HCT116 (cell line): ENCODE data around the gene WIZ. TPM values are rescaled to one million over a fixed set of nuclear protein-coding genes. Genes with fewer than 3 reads are reported as not detected.

Experiments used
- ATAC-seq: fragments of 200-7000 bp; cut with Tn5 transposase; 2 replicates; pipeline ENCODE4 v1.9.1; 2020; ENCODE audit warnings: mild to moderate bottlenecking, moderate library complexity
- BruUV-seq: library from RNA; stranded (reverse); fragments of 400-500 nt; replicated peaks from 2 replicates; lab custom pipeline; 2021; lab: Mats Ljungman, UMichigan
- CTCF ChIA-PET: fragments of 300-600 bp; sonication (Branson Sonifier 250); formaldehyde crosslinking; loops from one replicate; lab custom pipeline; 2021; ENCODE audit warnings: antibody characterized with exemption; lab: Charles Lee
- POLR2A ChIA-PET: fragments of 300-600, 350-600 bp; sonication (Branson Sonifier 250); formaldehyde crosslinking; loops from one replicate; lab custom pipeline; 2021; ENCODE audit warnings: antibody characterized with exemption; lab: Charles Lee
- RAD21 ChIA-PET, 2 experiments: fragments of 300-600 bp; sonication (Branson Sonifier 250); formaldehyde crosslinking; loops; one replicate each; lab custom pipeline; 2023; ENCODE audit warnings: low total read pairs in 2 of 2; ENCODE audit not compliant: uncharacterized antibody in 2 of 2, unreplicated experiment in 2 of 2, low non-redundant PET in 1 of 2; lab: Charles Lee
- DNase-seq: peaks from one replicate; pipeline ENCODE4 v3.0.0-alpha.2; 2010; ENCODE audit warnings: low read depth, low spot score
- H2AFZ ChIP-seq: fragments of 200-600 bp; shearing (Covaris generic), sonication (generic); 2 replicates; pipeline ENCODE4 v1.6.1; 2017; ENCODE audit warnings: low read depth, mixed run types, mixed read lengths, antibody characterized with exemption, low read length; ENCODE audit not compliant: poor library complexity, severe bottlenecking
- H3K27ac ChIP-seq: 2 replicates; pipeline ENCODE4 v1.5.1; 2012; ENCODE audit warnings: low read depth, low read length
- H3K27me3 ChIP-seq: fragments of 200-600 bp; sonication (generic); 2 replicates; pipeline ENCODE4 v1.6.1; 2016; ENCODE audit warnings: mixed run types, low read length, mixed read lengths; ENCODE audit not compliant: insufficient read depth
- H3K36me3 ChIP-seq, 2 experiments: fragments of 200-500 bp in 1 of 2; fragments of 200-600 bp in 1 of 2; sonication (Bioruptor generic) in 1 of 2; sonication (generic) in 1 of 2; 2 replicates each; pipeline versions ENCODE4 v1.5.1 to v1.6.1; 2014 to 2016; ENCODE audit warnings: low read length in 2 of 2, inconsistent platforms in 1 of 2, mixed read lengths in 1 of 2, mixed run types in 1 of 2; ENCODE audit not compliant: insufficient read depth in 2 of 2, control insufficient read depth in 1 of 2
- H3K4me1 ChIP-seq, 2 experiments: fragments of 200-600 bp in 1 of 2; sonication (generic) in 1 of 2; 2 replicates each; pipeline versions ENCODE4 v1.5.1 to v1.6.1; 2012 to 2017; ENCODE audit warnings: low read length in 2 of 2, inconsistent platforms in 1 of 2, mild to moderate bottlenecking in 1 of 2, mixed read lengths in 1 of 2, mixed run types in 1 of 2, moderate library complexity in 1 of 2; ENCODE audit not compliant: insufficient read depth in 2 of 2, control insufficient read depth in 1 of 2
- H3K4me2 ChIP-seq: fragments of 200-600 bp; sonication (generic); 2 replicates; pipeline ENCODE4 v1.6.1; 2017; ENCODE audit warnings: mixed run types, low read length, mixed read lengths
- H3K4me3 ChIP-seq, 2 experiments: fragments of 200-600 bp in 1 of 2; sonication (generic) in 1 of 2; replicated peaks in 1 of 2; 2 replicates each; pipeline ENCODE4 v1.5.1; 2011 to 2016; ENCODE audit warnings: low read length in 2 of 2, control low read depth in 1 of 2, low read depth in 1 of 2, mild to moderate bottlenecking in 1 of 2, mixed read lengths in 1 of 2, mixed run types in 1 of 2
- H3K79me2 ChIP-seq: fragments of 200-600 bp; sonication (generic); 2 replicates; pipeline ENCODE4 v1.6.1; 2017; ENCODE audit warnings: mild to moderate bottlenecking, mixed run types, low read length, moderate library complexity, mixed read lengths; ENCODE audit not compliant: insufficient read depth
- H3K9ac ChIP-seq: fragments of 200-600 bp; sonication (generic); 2 replicates; pipeline ENCODE4 v1.6.1; 2016; ENCODE audit warnings: low read length, mixed read lengths
- H3K9me2 ChIP-seq: fragments of 200-600 bp; sonication (generic), shearing (Covaris generic); 2 replicates; pipeline ENCODE4 v1.6.1; 2017; ENCODE audit warnings: mixed run types, mild to moderate bottlenecking, moderate library complexity; ENCODE audit not compliant: insufficient read depth
- H3K9me3 ChIP-seq, 2 experiments: fragments of 200-500 bp in 1 of 2; fragments of 200-600 bp in 1 of 2; sonication (Bioruptor generic) in 1 of 2; sonication (generic) in 1 of 2; 2 replicates each; pipeline ENCODE4 v1.6.1; 2014 to 2017; ENCODE audit warnings: low read length in 2 of 2, mixed read lengths in 2 of 2, inconsistent platforms in 1 of 2, low read depth in 1 of 2, mild to moderate bottlenecking in 1 of 2, mixed run types in 1 of 2, moderate library complexity in 1 of 2; ENCODE audit not compliant: control insufficient read depth in 1 of 2, insufficient read depth in 1 of 2
- H4K20me1 ChIP-seq: fragments of 200-600 bp; sonication (generic), shearing (Covaris generic); 2 replicates; pipeline ENCODE4 v1.6.1; 2017; ENCODE audit warnings: mixed run types, mild to moderate bottlenecking, moderate library complexity; ENCODE audit not compliant: insufficient read depth
- CEBPB ChIP-seq: IDR thresholded peaks from 2 replicates; pipeline ENCODE4 v1.6.1; 2012; ENCODE audit warnings: low read depth
- ELF1 ChIP-seq: IDR thresholded peaks from 2 replicates; pipeline ENCODE4 v1.6.1; 2012; ENCODE audit warnings: low read depth, borderline replicate concordance
- EZH2 ChIP-seq: fragments of 200-600 bp; sonication (generic); IDR thresholded peaks from 2 replicates; pipeline ENCODE4 v1.6.1; 2017; ENCODE audit warnings: antibody characterized with exemption, mixed run types
- FOSL1 ChIP-seq: IDR thresholded peaks from 2 replicates; pipeline ENCODE4 v1.6.1; 2012; ENCODE audit warnings: low read depth
- JUND ChIP-seq: IDR thresholded peaks from 2 replicates; pipeline ENCODE4 v1.6.1; 2012
- POLR2A ChIP-seq: IDR thresholded peaks from 2 replicates; pipeline ENCODE4 v1.7.0; 2011; ENCODE audit warnings: borderline replicate concordance; ENCODE audit not compliant: insufficient read depth, insufficient read length; ENCODE audit errors: extremely low read depth
- POLR2AphosphoS5 ChIP-seq: IDR thresholded peaks from 2 replicates; pipeline ENCODE4 v1.6.1; 2011; ENCODE audit warnings: mild to moderate bottlenecking, low read depth, low read length, moderate library complexity
- REST ChIP-seq: IDR thresholded peaks from 2 replicates; pipeline ENCODE4 v1.6.1; 2012; ENCODE audit warnings: low read depth
- SIN3A ChIP-seq: IDR thresholded peaks from 2 replicates; pipeline ENCODE4 v1.6.1; 2012; ENCODE audit warnings: low read depth
- SP1 ChIP-seq: IDR thresholded peaks from 2 replicates; pipeline ENCODE4 v1.6.1; 2012; ENCODE audit warnings: low read depth
- TCF7L2 ChIP-seq: IDR thresholded peaks from 2 replicates; pipeline ENCODE4 v1.7.0; 2011; ENCODE audit warnings: borderline replicate concordance, inconsistent platforms; ENCODE audit not compliant: insufficient read depth, insufficient read length; ENCODE audit errors: extremely low read depth
- YY1 ChIP-seq: IDR thresholded peaks from 2 replicates; pipeline ENCODE4 v1.6.1; 2011; ENCODE audit warnings: low read length, low read depth, moderate library complexity, mild to moderate bottlenecking; ENCODE audit not compliant: insufficient replicate concordance; ENCODE audit errors: extremely low read depth
- ZBTB33 ChIP-seq: IDR thresholded peaks from 2 replicates; pipeline ENCODE4 v1.6.1; 2011; ENCODE audit warnings: mild to moderate bottlenecking, low read length, moderate library complexity; ENCODE audit not compliant: insufficient replicate concordance; ENCODE audit errors: extremely low read depth
- ZFX ChIP-seq: fragments of 450-650 bp; IDR thresholded peaks from 2 replicates; pipeline ENCODE4 v1.6.1; 2017
- intact Hi-C: fragments of 100-400 bp; cut with micrococcal nuclease; formaldehyde crosslinking; loops from 2 replicates; pipeline ENCODE4 v1.10.0; 2022
- total RNA-seq: library from RNA; stranded (reverse); gene quantifications from one replicate; pipeline ENCODE4 v1.2.1, GENCODE V29; 2021; ENCODE audit not compliant: unreplicated experiment

WIZ gene
- total RNA-seq, 1 experiment from 2014 or later = 28.4 TPM

- ATAC-seq (no peak), DNase-seq (no peak)
- Histone ChIP-seq H3K9me2 (no peaks in the 10 kb centered on the region), H3K9me3 (no peaks in the 10 kb centered on the region), H2AFZ (no peak overlapping the region), H3K4me1 (peaks cover 4 to 6% of the 10 kb centered on the region in 2 experiments; a peak in 3 of 4 replicates), H3K27ac (no peak overlapping the region), H3K27me3 (no peaks in the 10 kb centered on the region), H3K9ac (no peak overlapping the region), H4K20me1 (no peaks in the 10 kb centered on the region), H3K4me2 (no peak overlapping the region), H3K4me3 (no peak overlapping the region), H3K79me2 (peaks cover 19% of the 10 kb centered on the region), H3K36me3 (peaks cover 16 to 46% of the 10 kb centered on the region in 2 experiments; a peak in 3 of 4 replicates)
- BruUV-seq = no TSS peak
- intact Hi-C loops = no loop called here
- TF ChIP-seq TCF7L2 (no peak), FOSL1 (no peak), ZFX (no peak), SP1 (no peak)
- ChIA-PET POLR2A (no interaction called here), CTCF (no interaction called here), RAD21 (no interaction called here)
These were observed 26.6 kb downstream of the WIZ start for GRCh38 chr19:15423130-15423529.

GRCh38 chr19:15422296-15423075 is 27.3 kb downstream of the WIZ start:
- Histone ChIP-seq H4K20me1 (no peaks in the 10 kb centered on the region), H3K79me2 (peaks cover 20% of the 10 kb centered on the region), H3K9me2 (no peaks in the 10 kb centered on the region), H3K4me1 (peaks cover 6 to 11% of the 10 kb centered on the region in 2 experiments; a peak in 3 of 4 replicates), H3K9ac (no peak overlapping the region), H3K36me3 (peaks cover 16 to 42% of the 10 kb centered on the region in 2 experiments; a peak in 3 of 4 replicates), H3K27me3 (no peaks in the 10 kb centered on the region), H3K27ac (no peak overlapping the region), H3K9me3 (no peaks in the 10 kb centered on the region), H3K4me3 (no peak overlapping the region), H3K4me2 (no peak overlapping the region), H2AFZ (no peak overlapping the region)
- ATAC-seq (no peak), DNase-seq (no peak)
- POLR2A ChIA-PET = no interaction called here
- intact Hi-C loops = no loop called here
- CTCF ChIA-PET = interaction anchor here (5.7 kb wide), 1 partner anchor 133 kb away, joined by 68 read pairs; no protein-coding TSS in a partner anchor
- BruUV-seq = no TSS peak
- RAD21 ChIA-PET = no interaction called here
- no peak for TF ChIP-seq ZFX
- no peak for TF ChIP-seq SIN3A
- no peak for TF ChIP-seq ZBTB33
- TF ChIP-seq TCF7L2 = no peak
- TF ChIP-seq ELF1 = no peak
- TF ChIP-seq POLR2A = no peak
- no peak for TF ChIP-seq SP1
- no peak for TF ChIP-seq REST
- TF ChIP-seq POLR2AphosphoS5 = no peak
- TF ChIP-seq JUND = no peak
- no peak for TF ChIP-seq CEBPB
- TF ChIP-seq EZH2 = no peak
- no peak for TF ChIP-seq YY1
- TF ChIP-seq FOSL1 = no peak
